GM12801 (cell line): Measurements from ENCODE around the gene HECW1.

ENCODE experiments used
- TF ChIP-seq, protein P1 (sequence below): IDR thresholded peaks from one replicate; pipeline ENCODE4 v1.5.1; 2011; ENCODE audit warnings: control low read depth; ENCODE audit not compliant: insufficient read length; ENCODE audit errors: extremely low read depth

HECW1 gene

DNA sequence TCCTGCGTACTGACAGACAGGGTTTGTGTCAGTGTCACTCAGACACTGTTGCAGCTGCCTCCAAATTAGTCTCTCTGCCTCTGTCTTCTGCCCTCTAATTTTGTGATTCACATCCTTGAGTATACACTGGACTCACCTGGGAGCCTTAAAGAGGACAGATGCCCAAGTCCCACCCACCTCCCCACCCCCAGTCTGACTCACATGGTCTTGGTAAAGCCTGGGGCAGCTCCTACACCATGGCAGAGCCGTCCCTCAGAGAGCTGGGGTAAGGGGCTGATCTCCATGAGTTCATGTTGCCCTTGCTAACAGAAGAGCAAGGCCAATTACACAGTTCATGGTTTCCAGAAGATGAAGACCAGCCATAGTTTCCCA, 272.8 kb downstream of the HECW1 start:
- TF ChIP-seq, protein P1, sequence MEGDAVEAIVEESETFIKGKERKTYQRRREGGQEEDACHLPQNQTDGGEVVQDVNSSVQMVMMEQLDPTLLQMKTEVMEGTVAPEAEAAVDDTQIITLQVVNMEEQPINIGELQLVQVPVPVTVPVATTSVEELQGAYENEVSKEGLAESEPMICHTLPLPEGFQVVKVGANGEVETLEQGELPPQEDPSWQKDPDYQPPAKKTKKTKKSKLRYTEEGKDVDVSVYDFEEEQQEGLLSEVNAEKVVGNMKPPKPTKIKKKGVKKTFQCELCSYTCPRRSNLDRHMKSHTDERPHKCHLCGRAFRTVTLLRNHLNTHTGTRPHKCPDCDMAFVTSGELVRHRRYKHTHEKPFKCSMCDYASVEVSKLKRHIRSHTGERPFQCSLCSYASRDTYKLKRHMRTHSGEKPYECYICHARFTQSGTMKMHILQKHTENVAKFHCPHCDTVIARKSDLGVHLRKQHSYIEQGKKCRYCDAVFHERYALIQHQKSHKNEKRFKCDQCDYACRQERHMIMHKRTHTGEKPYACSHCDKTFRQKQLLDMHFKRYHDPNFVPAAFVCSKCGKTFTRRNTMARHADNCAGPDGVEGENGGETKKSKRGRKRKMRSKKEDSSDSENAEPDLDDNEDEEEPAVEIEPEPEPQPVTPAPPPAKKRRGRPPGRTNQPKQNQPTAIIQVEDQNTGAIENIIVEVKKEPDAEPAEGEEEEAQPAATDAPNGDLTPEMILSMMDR = no peak

DNA sequence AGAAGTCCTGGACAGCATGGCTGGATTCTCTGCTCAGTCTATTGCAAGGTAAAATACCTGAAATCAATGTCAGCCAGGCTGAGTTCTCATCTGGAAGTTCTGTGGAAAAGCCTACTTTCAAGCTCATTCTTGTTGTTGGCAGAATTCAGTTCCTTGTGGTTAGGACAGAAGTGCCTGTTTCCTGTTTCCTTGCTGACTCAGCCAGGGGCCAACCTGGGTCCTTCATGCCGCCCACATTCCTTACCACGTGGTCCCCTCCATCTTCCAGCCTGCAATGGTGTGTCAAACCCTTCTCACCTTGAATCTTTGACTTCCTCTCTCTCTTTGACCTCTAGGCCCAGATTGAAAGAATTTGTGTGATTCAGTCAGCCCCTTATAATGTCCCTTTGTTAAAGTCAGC, 273.4 kb downstream of the HECW1 start:
- TF ChIP-seq, protein P1 = no peak

DNA sequence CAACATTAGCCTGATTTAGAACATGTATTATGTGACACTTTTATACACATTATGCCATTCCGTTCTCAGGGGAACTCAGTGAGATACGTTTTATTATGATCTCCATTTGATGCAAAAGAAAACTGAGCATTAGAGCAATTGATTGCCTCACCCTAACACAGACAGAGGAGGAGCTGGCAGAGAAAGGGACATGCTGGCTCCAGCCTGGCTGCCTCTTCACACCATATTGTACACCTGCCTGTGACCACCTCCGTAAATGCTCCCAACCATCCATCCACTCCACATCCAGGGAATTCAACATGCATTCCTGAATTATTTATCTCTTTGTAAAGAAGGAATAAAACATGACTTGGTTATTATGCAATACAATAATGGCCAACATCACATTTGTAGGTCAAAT, 275.5 kb downstream of the HECW1 start:
- TF ChIP-seq, protein P1 = no peak

DNA sequence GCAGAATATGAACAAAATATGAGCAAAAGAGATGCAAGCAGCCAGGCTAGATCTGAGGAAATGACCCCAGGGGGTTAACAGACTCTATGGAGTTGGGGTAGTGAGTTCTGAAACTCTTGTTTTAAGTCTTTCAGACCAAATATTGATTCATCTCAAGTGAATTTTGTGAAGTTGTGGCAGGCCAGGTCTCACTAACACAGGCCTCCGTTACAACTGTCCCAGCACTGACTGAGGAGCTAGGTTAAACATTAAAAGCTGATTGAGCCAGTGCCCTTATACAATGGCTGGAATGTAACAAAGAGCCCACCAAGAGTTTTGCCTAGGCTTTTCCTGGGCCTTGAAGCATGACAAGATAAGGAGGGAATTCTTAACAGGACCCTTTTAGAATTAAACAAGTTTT, 278.1 kb downstream of the HECW1 start:
- TF ChIP-seq, protein P1 = no peak

DNA sequence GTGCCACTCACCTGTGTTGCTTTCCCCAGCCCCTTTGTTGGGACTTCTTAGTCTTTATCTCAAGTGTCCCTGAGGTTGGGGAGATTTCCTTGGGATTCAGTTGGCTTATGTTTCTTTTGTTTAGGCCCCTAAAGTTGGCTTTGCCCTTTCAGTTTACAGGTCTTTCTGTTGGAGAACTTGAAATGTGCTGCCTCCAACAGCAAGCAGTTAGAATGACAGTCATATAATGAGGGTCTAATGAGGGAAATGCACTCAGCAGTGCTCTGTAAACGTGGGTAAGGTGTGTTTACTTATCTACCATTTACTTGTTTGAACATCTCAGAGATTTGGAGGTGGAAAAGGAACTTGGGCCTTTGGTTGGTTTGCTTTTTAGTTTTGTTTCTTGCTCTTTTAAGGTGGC, 279.1 kb downstream of the HECW1 start:
- TF ChIP-seq, protein P1 = no peak

DNA sequence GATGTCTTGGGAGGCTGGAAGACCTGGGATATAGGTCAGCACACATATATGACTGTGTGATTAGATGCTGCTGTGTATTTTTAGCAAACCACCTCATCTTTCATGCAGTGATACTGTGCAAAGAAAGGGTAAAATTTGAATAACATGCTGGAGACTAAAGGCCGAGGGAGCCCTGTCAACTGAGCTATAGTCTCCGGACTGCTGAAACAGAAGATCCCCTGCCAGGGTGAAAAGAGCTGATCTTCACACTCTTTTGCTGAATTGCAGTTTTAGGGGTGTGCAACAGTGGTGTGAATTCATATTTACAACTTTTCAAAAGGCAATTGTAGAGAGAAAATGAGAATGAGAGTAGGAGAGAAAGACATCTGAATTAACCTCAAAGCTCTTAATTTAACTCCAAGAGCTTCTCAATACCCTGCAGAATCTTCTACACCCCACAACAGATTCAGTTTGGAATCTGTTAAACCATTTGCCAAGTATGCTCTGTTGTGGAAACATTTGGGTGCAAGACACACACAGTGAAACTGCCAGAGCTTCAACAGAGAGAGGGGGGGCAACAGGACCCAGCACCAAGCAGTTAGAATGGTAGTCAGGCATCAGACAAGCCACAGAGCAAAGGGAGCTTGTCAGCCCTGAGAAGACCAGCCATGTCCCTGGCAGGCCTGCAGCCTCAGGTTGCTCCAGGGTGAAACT, 280.3 kb downstream of the HECW1 start:
- TF ChIP-seq, protein P1 = no peak

DNA sequence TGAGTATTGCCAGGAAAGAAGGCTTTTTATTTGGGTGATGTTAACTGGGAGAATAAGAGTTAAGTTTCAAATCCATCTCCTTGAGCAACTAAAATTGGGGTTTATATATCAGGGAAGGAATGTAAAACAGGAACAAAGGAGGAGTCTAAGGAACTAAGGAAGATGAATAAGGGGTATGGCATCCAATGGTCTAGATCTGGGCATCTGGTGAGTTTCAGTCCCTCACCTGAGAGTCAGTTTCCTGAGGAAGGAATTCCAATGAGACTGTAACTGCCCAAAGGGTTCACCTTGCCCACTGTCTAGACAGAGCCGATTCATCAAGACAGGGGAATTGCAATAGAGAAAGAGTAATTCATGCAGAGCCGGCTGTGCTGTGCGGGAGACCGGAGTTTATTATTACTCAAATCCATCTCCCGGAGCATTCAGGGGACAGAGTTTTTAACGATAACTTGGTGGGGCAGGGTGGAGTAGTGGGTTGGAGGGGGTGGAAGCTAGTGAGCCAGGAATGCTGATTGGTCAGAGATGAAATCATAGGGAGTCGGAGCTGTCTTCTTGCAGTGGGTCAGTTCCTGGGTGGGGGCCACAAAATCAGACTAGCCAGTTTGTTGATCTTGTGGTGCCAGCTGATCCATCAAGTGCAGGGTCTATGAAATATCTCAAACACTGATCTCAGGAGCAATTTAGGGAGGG, 282.1 kb downstream of the HECW1 start:
- TF ChIP-seq, protein P1 = no peak
